SK-N-SH (cell line): Measurements from ENCODE around the gene LGI4.

ENCODE experiments used
- CTCF ChIP-seq: fragments of 200-600 bp; sonication (generic); IDR thresholded peaks from 2 replicates; pipeline ENCODE4 v1.6.1; 2017; ENCODE audit warnings: antibody characterized with exemption, mild to moderate bottlenecking, moderate library complexity
- EP300 ChIP-seq, 2 experiments: IDR thresholded peaks; 2 replicates each; pipeline versions ENCODE4 v1.4.0 to v1.6.1; 2012; ENCODE audit warnings: borderline replicate concordance in 1 of 2, low read depth in 1 of 2, low read length in 1 of 2
- EZH2phosphoT487 ChIP-seq: fragments of 200-600 bp; sonication (generic); IDR thresholded peaks from 2 replicates; pipeline ENCODE4 v1.6.1; 2017; ENCODE audit warnings: low read depth, mixed run types, mild to moderate bottlenecking, antibody characterized with exemption, moderate library complexity, borderline replicate concordance
- MXI1 ChIP-seq: IDR thresholded peaks from 2 replicates; pipeline ENCODE4 v1.6.1; 2012; ENCODE audit warnings: mild to moderate bottlenecking, low read depth, low read length, improper control_type of control experiment
- POLR2AphosphoS5 ChIP-seq: IDR thresholded peaks from 2 replicates; pipeline ENCODE4 v1.6.1; 2012; ENCODE audit warnings: low read depth, low read length
- RXRA ChIP-seq: IDR thresholded peaks from 2 replicates; pipeline ENCODE4 v1.4.0; 2012; ENCODE audit warnings: low read depth, mild to moderate bottlenecking, borderline replicate concordance
- SMC3 ChIP-seq: IDR thresholded peaks from 2 replicates; pipeline ENCODE4 v1.6.1; 2012; ENCODE audit warnings: low read depth, low read length, improper control_type of control experiment

GRCh38 chr19:35151273-35152065 lies 16.6 kb upstream of the LGI4 start:
- no peak for TF ChIP-seq CTCF
- TF ChIP-seq EP300 (IDR thresholded peaks at IDR 0.05; ENCODE audit: borderline replicate concordance in 1 of 2, low read depth in 1 of 2, low read length in 1 of 2) = no peak
- no peak for TF ChIP-seq POLR2AphosphoS5
- TF ChIP-seq EZH2phosphoT487 = no peak
- TF ChIP-seq MXI1 = no peak
- TF ChIP-seq RXRA = no peak
- no peak for TF ChIP-seq SMC3
